WTC11 (cell line): ENCODE data around the gene TSC22D4. TPM values are rescaled to one million over a fixed set of nuclear protein-coding genes. Genes with fewer than 3 reads are reported as not detected.
A peak's percentile ranks its signal among the peaks of the same experiment; 100 is the strongest.
"Not testable (repeated sequence)": the region's sequence is repeated elsewhere in the genome, so short reads cannot be mapped to it uniquely, and the experiment has no call there.

Experiments used
- ATAC-seq: fragments of 200-7000 bp; cut with Tn5 transposase; 2 replicates; pipeline ENCODE4 v1.10.0; 2021; ENCODE audit warnings: mild to moderate bottlenecking, moderate library complexity
- CTCF ChIA-PET: fragments of 300-600 bp; sonication (Branson Sonifier 250); formaldehyde crosslinking; loops from one replicate; lab custom pipeline; 2021; ENCODE audit warnings: antibody characterized with exemption; lab: Charles Lee
- POLR2A ChIA-PET: fragments of 350-600 bp; sonication (Branson Sonifier 250); formaldehyde crosslinking; loops from one replicate; lab custom pipeline; 2021; ENCODE audit warnings: antibody characterized with exemption; lab: Charles Lee
- DNase-seq: peaks from one replicate; pipeline ENCODE4 v3.0.0; 2021; ENCODE audit warnings: low spot score
- H3K27ac Mint-ChIP-seq: 2 replicates; pipeline ENCODE4 v1.8.0; 2021; ENCODE audit warnings: mixed read lengths
- H3K27me3 Mint-ChIP-seq: 2 replicates; pipeline ENCODE4 v1.8.0; 2021; ENCODE audit warnings: low read depth, mild to moderate bottlenecking, moderate library complexity, mixed read lengths
- H3K36me3 Mint-ChIP-seq: 2 replicates; pipeline ENCODE4 v1.8.0; 2021; ENCODE audit warnings: mixed read lengths
- H3K4me1 Mint-ChIP-seq: 2 replicates; pipeline ENCODE4 v1.8.0; 2022; ENCODE audit warnings: mixed read lengths
- H3K4me3 Mint-ChIP-seq: 2 replicates; pipeline ENCODE4 v1.8.0; 2021; ENCODE audit warnings: mild to moderate bottlenecking, moderate library complexity, mixed read lengths
- H3K9me3 Mint-ChIP-seq: 2 replicates; pipeline ENCODE4 v1.8.0; 2021; ENCODE audit warnings: mixed read lengths
- AFF4 ChIP-seq: sonication (generic); formaldehyde crosslinking; IDR thresholded peaks from 2 replicates; pipeline ENCODE4 v1.8.1; 2023; ENCODE audit warnings: mild to moderate bottlenecking, missing genetic modification reagents, borderline replicate concordance
- CREM ChIP-seq: sonication (generic); formaldehyde crosslinking; IDR thresholded peaks from 2 replicates; pipeline ENCODE4 v1.8.1; 2022; ENCODE audit warnings: mild to moderate bottlenecking, missing genetic modification reagents, moderate library complexity
- E2F1 ChIP-seq: sonication (generic); formaldehyde crosslinking; IDR thresholded peaks from 2 replicates; pipeline ENCODE4 v1.8.0; 2022; ENCODE audit warnings: mild to moderate bottlenecking, missing genetic modification reagents
- EMX1 ChIP-seq: fragments of 250-450 bp; sonication (Bioruptor Pico); IDR thresholded peaks from 2 replicates; pipeline ENCODE4 v1.8.0; 2021; ENCODE audit warnings: mild to moderate bottlenecking
- FOXP4 ChIP-seq: sonication (generic); formaldehyde crosslinking; IDR thresholded peaks from 2 replicates; pipeline ENCODE4 v1.8.0; 2022; ENCODE audit warnings: mild to moderate bottlenecking, missing genetic modification reagents
- GABPB1 ChIP-seq: sonication (generic); formaldehyde crosslinking; IDR thresholded peaks from 2 replicates; pipeline ENCODE4 v1.8.1; 2023; ENCODE audit warnings: mild to moderate bottlenecking, missing genetic modification reagents
- GTF2I ChIP-seq: fragments of 250-450 bp; sonication (Bioruptor Pico); conservative IDR thresholded peaks from 2 replicates; pipeline ENCODE4 v1.4.0; 2021; ENCODE audit warnings: mild to moderate bottlenecking
- IRF1 ChIP-seq: sonication (generic); formaldehyde crosslinking; IDR thresholded peaks from 2 replicates; pipeline ENCODE4 v1.8.0; 2023; ENCODE audit warnings: missing genetic modification reagents
- JAZF1 ChIP-seq: fragments of 250-450 bp; sonication (Bioruptor Pico); IDR thresholded peaks from 2 replicates; pipeline ENCODE4 v1.9.0; 2021; ENCODE audit warnings: moderate library complexity, mild to moderate bottlenecking, inconsistent platforms
- JUN ChIP-seq: sonication (generic); formaldehyde crosslinking; IDR thresholded peaks from 2 replicates; pipeline ENCODE4 v1.8.0; 2023; ENCODE audit warnings: mild to moderate bottlenecking, missing genetic modification reagents
- KAT7 ChIP-seq: sonication (generic); formaldehyde crosslinking; IDR thresholded peaks from 2 replicates; pipeline ENCODE4 v1.8.1; 2023; ENCODE audit warnings: missing genetic modification reagents, mild to moderate bottlenecking, borderline replicate concordance
- NFATC4 ChIP-seq: fragments of 250-450 bp; sonication (Bioruptor Pico); IDR thresholded peaks from 2 replicates; pipeline ENCODE4 v1.9.0; 2021; ENCODE audit warnings: mild to moderate bottlenecking
- RELA ChIP-seq: sonication (generic); formaldehyde crosslinking; IDR thresholded peaks from 2 replicates; pipeline ENCODE4 v1.8.1; 2022; ENCODE audit warnings: missing genetic modification reagents, mild to moderate bottlenecking, borderline replicate concordance
- SOX15 ChIP-seq: fragments of 250-450 bp; sonication (Bioruptor Pico); IDR thresholded peaks from 2 replicates; pipeline ENCODE4 v1.9.0; 2021; ENCODE audit warnings: mild to moderate bottlenecking
- TEAD1 ChIP-seq: sonication (generic); formaldehyde crosslinking; IDR thresholded peaks from 2 replicates; pipeline ENCODE4 v1.8.0; 2022; ENCODE audit warnings: mild to moderate bottlenecking, missing genetic modification reagents
- ZBTB21 ChIP-seq: sonication (generic); formaldehyde crosslinking; IDR thresholded peaks from 2 replicates; pipeline ENCODE4 v1.8.1; 2023; ENCODE audit warnings: mild to moderate bottlenecking, missing genetic modification reagents, borderline replicate concordance
- ZMAT4 ChIP-seq: fragments of 250-450 bp; sonication (Bioruptor Pico); IDR thresholded peaks from 2 replicates; pipeline ENCODE4 v1.9.0; 2021; ENCODE audit warnings: mild to moderate bottlenecking
- ZNF232 ChIP-seq: sonication (generic); formaldehyde crosslinking; IDR thresholded peaks from 2 replicates; pipeline ENCODE4 v1.8.0; 2022; ENCODE audit warnings: mild to moderate bottlenecking, missing genetic modification reagents
- ZNF396 ChIP-seq: fragments of 250-450 bp; sonication (Bioruptor Pico); IDR thresholded peaks from 2 replicates; pipeline ENCODE4 v1.8.0; 2021; ENCODE audit warnings: mild to moderate bottlenecking, moderate library complexity, borderline replicate concordance
- total RNA-seq: library from RNA; stranded (reverse); gene quantifications from 3 replicates; pipeline ENCODE4 v1.2.3, GENCODE V29; 2021

TSC22D4 gene
- total RNA-seq, 1 experiment from 2014 or later = 34.5 TPM

GRCh38 chr7:100506356-100506923 lies 27.4 kb upstream of the TSC22D4 start:
- no peaks in the 10 kb centered on the region for H3K9me3 Mint-ChIP-seq
- no peaks in the 10 kb centered on the region for H3K4me1 Mint-ChIP-seq
- DNase-seq (no peak), ATAC-seq (peak; percentile 53)
- no peak overlapping the region for H3K4me3 Mint-ChIP-seq
- TF ChIP-seq RELA (CRISPR knock-in tag) = no peak
- TF ChIP-seq KAT7 (CRISPR knock-in tag) = no peak
- no peak for TF ChIP-seq EMX1 (CRISPR knock-in tag)
- TF ChIP-seq ZNF396 (CRISPR knock-in tag) = no peak
- no peak for TF ChIP-seq ZBTB21 (CRISPR knock-in tag)
- no peak for TF ChIP-seq AFF4
- TF ChIP-seq JUN = no peak
- TF ChIP-seq GABPB1 (CRISPR knock-in tag) = no peak
- TF ChIP-seq ZNF232 (CRISPR knock-in tag) = no peak
- TF ChIP-seq GTF2I (CRISPR knock-in tag) = no peak
- no peak for TF ChIP-seq TEAD1 (CRISPR knock-in tag)
- no peak for TF ChIP-seq E2F1 (CRISPR knock-in tag)
- no peak for TF ChIP-seq NFATC4
- no peak for TF ChIP-seq ZMAT4 (CRISPR knock-in tag)
- TF ChIP-seq IRF1 = no peak
- no peak for TF ChIP-seq CREM (CRISPR knock-in tag)
- no peak for TF ChIP-seq JAZF1 (CRISPR knock-in tag)
- no peak overlapping the region for H3K27ac Mint-ChIP-seq
- CTCF ChIA-PET = interaction anchor here (0.9 to 1.5 kb wide), 6 partner anchors 11 to 57 kb away, joined by 3 to 6 read pairs (median 4); partner anchors contain the start of gene NYAP1
- no peaks in the 10 kb centered on the region for H3K36me3 Mint-ChIP-seq
- POLR2A ChIA-PET = interaction anchor here (0.6 kb wide), 1 partner anchor 180 kb away, joined by 3 read pairs; no protein-coding TSS in a partner anchor
- H3K27me3 Mint-ChIP-seq = no peaks in the 10 kb centered on the region

GRCh38 chr7:100504887-100505611 lies 26.0 kb upstream of the TSC22D4 start:
- POLR2A ChIA-PET = no interaction called here
- no peak overlapping the region for H3K4me3 Mint-ChIP-seq
- no peak overlapping the region for H3K27ac Mint-ChIP-seq
- ATAC-seq = no peak
- CTCF ChIA-PET = interaction anchor here (1.3 to 1.5 kb wide), 2 partner anchors 12 to 15 kb away, joined by 3 to 5 read pairs; no protein-coding TSS in a partner anchor
- no peaks in the 10 kb centered on the region for H3K4me1 Mint-ChIP-seq
- no peak for DNase-seq
- TF ChIP-seq FOXP4 (CRISPR knock-in tag) = no peak
- no peak for TF ChIP-seq TEAD1 (CRISPR knock-in tag)
- no peak for TF ChIP-seq SOX15
- TF ChIP-seq E2F1 (CRISPR knock-in tag) = no peak
- TF ChIP-seq JUN = no peak
- H3K36me3 Mint-ChIP-seq = no peaks in the 10 kb centered on the region
- H3K27me3 Mint-ChIP-seq = no peaks in the 10 kb centered on the region; the same call in 1 of the 2 replicates
- H3K9me3 Mint-ChIP-seq = no peaks in the 10 kb centered on the region

- ATAC-seq, H3K4me3 Mint-ChIP-seq, H3K9me3 Mint-ChIP-seq, DNase-seq, POLR2A ChIA-PET, H3K27me3 Mint-ChIP-seq, H3K27ac Mint-ChIP-seq, H3K4me1 Mint-ChIP-seq, H3K36me3 Mint-ChIP-seq: not testable (repeated sequence)
- CTCF ChIA-PET = interaction anchor here (1.3 kb wide), 1 partner anchor 11 kb away, joined by 3 read pairs; no protein-coding TSS in a partner anchor
Measured at GRCh38 chr7:100504031-100504430, 25.0 kb upstream of the TSC22D4 start.
